Measurements from ENCODE around the gene OR6C75. TPM values are rescaled to one million over a fixed set of nuclear protein-coding genes. Genes with fewer than 3 reads are reported as not detected.
"Not testable (repeated sequence)": the region's sequence is repeated elsewhere in the genome, so short reads cannot be mapped to it uniquely, and the experiment has no call there.

Gene OR6C75
- total RNA-seq, 1 experiment from 2014 or later: not detected

- H3K9me2 ChIP-seq (ENCODE audit: insufficient read depth); H2AFZ ChIP-seq (ENCODE audit: low read depth, low read length, poor library complexity, severe bottlenecking); H3K4me1 ChIP-seq (ENCODE audit: control insufficient read depth in 1 of 2, insufficient read depth in 2 of 2, low read length in 2 of 2); intact Hi-C loops (cut with micrococcal nuclease); H3K9ac ChIP-seq (ENCODE audit: low read length); BruUV-seq (replicated peaks); POLR2A ChIA-PET; H3K27ac ChIP-seq (ENCODE audit: low read depth, low read length); H4K20me1 ChIP-seq (ENCODE audit: insufficient read depth); H3K36me3 ChIP-seq (ENCODE audit: control insufficient read depth in 1 of 2, insufficient read depth in 2 of 2, low read length in 2 of 2); CTCF ChIA-PET; H3K9me3 ChIP-seq (ENCODE audit: control insufficient read depth in 1 of 2, insufficient read depth in 1 of 2, low read depth in 1 of 2, low read length in 2 of 2); ATAC-seq; H3K4me2 ChIP-seq (ENCODE audit: low read length); H3K4me3 ChIP-seq (replicated peaks in 1 of 2; ENCODE audit: low read depth in 1 of 2, low read length in 2 of 2); RAD21 ChIA-PET (ENCODE audit: low non-redundant PET in 1 of 2, low total read pairs in 2 of 2, uncharacterized antibody in 2 of 2, unreplicated experiment in 2 of 2); H3K79me2 ChIP-seq (ENCODE audit: insufficient read depth, low read length); DNase-seq (ENCODE audit: low read depth, low spot score); H3K27me3 ChIP-seq (ENCODE audit: insufficient read depth, low read length): not testable (repeated sequence)
These were observed 37.0 kb upstream of the OR6C75 start for GRCh38 chr12:55325801-55326200.

- no peak within 1 kb of the TSS for H3K4me3 ChIP-seq (replicated peaks in 1 of 2; ENCODE audit: low read depth in 1 of 2, low read length in 2 of 2)
- no peaks in the 10 kb centered on the region for H3K4me1 ChIP-seq (ENCODE audit: control insufficient read depth in 1 of 2, insufficient read depth in 2 of 2, low read length in 2 of 2)
- H3K79me2 ChIP-seq (ENCODE audit: insufficient read depth, low read length): no peaks in the 10 kb centered on the region
- no TSS peak for BruUV-seq (replicated peaks)
- peaks cover 8% of the 10 kb centered on the region for H3K27me3 ChIP-seq (ENCODE audit: insufficient read depth, low read length)
- no peaks in the 10 kb centered on the region for H4K20me1 ChIP-seq (ENCODE audit: insufficient read depth)
- no peak within 1 kb of the TSS for H3K27ac ChIP-seq (ENCODE audit: low read depth, low read length)
- no peak within 1 kb of the TSS for H3K9ac ChIP-seq (ENCODE audit: low read length)
- CTCF ChIA-PET: interaction anchor here (1.0 kb wide), 1 partner anchor 9 kb away, joined by 4 read pairs; no protein-coding TSS in a partner anchor
- H2AFZ ChIP-seq (ENCODE audit: low read depth, low read length, poor library complexity, severe bottlenecking): no peak within 1 kb of the TSS
- intact Hi-C loops (cut with micrococcal nuclease): no loop called here
- DNase-seq (ENCODE audit: low read depth, low spot score) (no peak), ATAC-seq (no peak)
- RAD21 ChIA-PET (ENCODE audit: low non-redundant PET in 1 of 2, low total read pairs in 2 of 2, uncharacterized antibody in 2 of 2, unreplicated experiment in 2 of 2): no interaction called here
- no peaks in the 10 kb centered on the region for H3K9me2 ChIP-seq (ENCODE audit: insufficient read depth)
- TF ChIP-seq FOSL1 (IDR thresholded peaks at IDR 0.05; ENCODE audit: low read depth): no peak
- TF ChIP-seq SP1 (IDR thresholded peaks at IDR 0.05; ENCODE audit: low read depth): no peak
- no peak for TF ChIP-seq YY1 (IDR thresholded peaks at IDR 0.05; ENCODE audit: extremely low read depth, insufficient replicate concordance, low read depth, low read length)
- no peak for TF ChIP-seq SRF (IDR thresholded peaks at IDR 0.05; ENCODE audit: low read depth)
- no peak for TF ChIP-seq POLR2AphosphoS5 (IDR thresholded peaks at IDR 0.05; ENCODE audit: low read depth, low read length)
- TF ChIP-seq ZFX (IDR thresholded peaks at IDR 0.05): no peak
- no peak for TF ChIP-seq EZH2phosphoT487 (IDR thresholded peaks at IDR 0.05; ENCODE audit: borderline replicate concordance)
- TF ChIP-seq EGR1 (IDR thresholded peaks at IDR 0.05; ENCODE audit: low read depth): no peak
- no peak for TF ChIP-seq ZNF274 (IDR thresholded peaks at IDR 0.05; ENCODE audit: low read depth, low read length)
- no peak within 1 kb of the TSS for H3K4me2 ChIP-seq (ENCODE audit: low read length)
- no peaks in the 10 kb centered on the region for H3K9me3 ChIP-seq (ENCODE audit: control insufficient read depth in 1 of 2, insufficient read depth in 1 of 2, low read depth in 1 of 2, low read length in 2 of 2)
- POLR2A ChIA-PET: no interaction called here
- no peaks in the 10 kb centered on the region for H3K36me3 ChIP-seq (ENCODE audit: control insufficient read depth in 1 of 2, insufficient read depth in 2 of 2, low read length in 2 of 2)
These were observed 32.3 kb upstream of the OR6C75 start, which contains the start of gene OR6C3 for GRCh38 chr12:55330446-55330845. Gene OR6C3, plus strand, starts transcription at chr12:55330746. Its CDS starts 955 bp downstream, at chr12:55331701.

Data from HCT116 (cell line).